ENCODE data around the gene CEP164. TPM values are rescaled to one million over a fixed set of nuclear protein-coding genes. Genes with fewer than 3 reads are reported as not detected.

CEP164 gene
- total RNA-seq, 1 donor from 2014 or later, result 21.6 TPM

GRCh38 chr11:117303646-117304315, 23.9 kb upstream of the CEP164 start:
- no peaks in the 10 kb centered on the region for H3K36me3 ChIP-seq
- intact Hi-C loops (cut with DNase I), result no loop called here
- H3K4me3 ChIP-seq, result no peak overlapping the region
- no peak overlapping the region for H3K27ac ChIP-seq
- H3K27me3 ChIP-seq, result no peaks in the 10 kb centered on the region
- no peak for TF ChIP-seq POLR2AphosphoS5 (IDR thresholded peaks at IDR 0.05; ENCODE audit: insufficient read depth in 1 of 2, low read depth in 1 of 2)
- TF ChIP-seq POLR2A (IDR thresholded peaks at IDR 0.05), result no peak
- TF ChIP-seq CTCF (IDR thresholded peaks at IDR 0.05), result no peak
- DNase-seq (ENCODE audit: extremely low spot score in 2 of 2), result no peak
- H3K4me1 ChIP-seq, result peaks cover 20% of the 10 kb centered on the region
- no peaks in the 10 kb centered on the region for H3K9me3 ChIP-seq

DNA sequence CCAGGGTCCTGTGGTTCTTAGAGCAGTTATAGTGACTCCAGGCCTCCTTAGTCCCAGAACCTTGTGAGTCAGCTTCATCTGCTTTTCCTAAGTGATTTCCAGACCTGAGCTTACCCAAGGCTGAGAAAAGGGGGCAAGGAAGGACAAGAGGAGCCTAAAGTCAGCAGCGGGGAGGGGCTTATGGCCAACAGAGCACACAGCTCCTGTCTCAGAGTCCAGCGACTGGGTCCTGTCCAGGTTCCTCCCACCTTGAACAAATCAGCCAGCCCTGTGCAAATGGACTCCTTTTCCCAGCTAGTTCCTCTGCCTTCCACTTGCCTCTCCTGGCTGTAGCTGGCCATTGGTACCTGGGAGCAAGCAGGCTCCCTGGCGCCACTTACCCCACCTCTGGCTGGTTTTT, 22.5 kb upstream of the CEP164 start:
- H3K9me3 ChIP-seq, result no peaks in the 10 kb centered on the region
- intact Hi-C loops (cut with DNase I), result no loop called here
- H3K27ac ChIP-seq, result no peak overlapping the region
- DNase-seq (ENCODE audit: extremely low spot score in 2 of 2), result no peak
- H3K36me3 ChIP-seq, result no peaks in the 10 kb centered on the region
- no peaks in the 10 kb centered on the region for H3K27me3 ChIP-seq
- H3K4me3 ChIP-seq, result no peak overlapping the region
- H3K4me1 ChIP-seq, result peaks cover 11% of the 10 kb centered on the region
- TF ChIP-seq POLR2AphosphoS5 (IDR thresholded peaks at IDR 0.05; ENCODE audit: insufficient read depth in 1 of 2, low read depth in 1 of 2), result no peak
- TF ChIP-seq POLR2A (IDR thresholded peaks at IDR 0.05), result no peak
- TF ChIP-seq CTCF (IDR thresholded peaks at IDR 0.05), result no peak

- no peak for DNase-seq (ENCODE audit: extremely low spot score in 2 of 2)
- Histone ChIP-seq H3K27ac (no peak overlapping the region), H3K9me3 (no peaks in the 10 kb centered on the region), H3K4me1 (peaks cover 14% of the 10 kb centered on the region), H3K4me3 (no peak overlapping the region), H3K36me3 (no peaks in the 10 kb centered on the region), H3K27me3 (no peaks in the 10 kb centered on the region)
- TF ChIP-seq POLR2A (IDR thresholded peaks at IDR 0.05), result no peak
- no peak for TF ChIP-seq POLR2AphosphoS5 (IDR thresholded peaks at IDR 0.05; ENCODE audit: insufficient read depth in 1 of 2, low read depth in 1 of 2)
- no peak for TF ChIP-seq CTCF (IDR thresholded peaks at IDR 0.05)
- intact Hi-C loops (cut with DNase I), result no loop called here
These were observed 18.3 kb upstream of the CEP164 start for GRCh38 chr11:117309310-117309709.

DNA sequence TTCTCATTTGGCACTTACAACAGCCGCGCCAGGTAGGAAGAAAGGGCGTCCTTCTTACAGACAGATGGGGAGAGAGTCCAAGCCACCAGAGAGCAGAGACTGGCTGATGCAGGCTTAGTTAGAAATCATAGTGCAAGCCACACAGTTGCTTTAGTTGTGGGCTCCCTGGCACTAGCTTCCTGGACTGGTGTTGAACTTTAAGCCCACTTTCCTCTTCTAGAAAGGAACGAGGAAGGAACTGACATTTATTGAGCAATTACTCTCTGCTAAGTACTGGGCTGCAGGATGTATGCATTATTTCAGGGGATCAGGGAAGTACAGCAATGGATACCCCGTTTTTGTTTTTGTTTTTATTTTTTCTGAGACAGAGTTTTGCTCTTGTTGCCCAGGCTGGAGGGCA, 14.6 kb upstream of the CEP164 start:
- Histone ChIP-seq H3K4me3 (no peak overlapping the region), H3K9me3 (no peaks in the 10 kb centered on the region), H3K36me3 (no peaks in the 10 kb centered on the region), H3K27me3 (no peaks in the 10 kb centered on the region), H3K4me1 (peaks cover 39% of the 10 kb centered on the region), H3K27ac (no peak overlapping the region)
- intact Hi-C loops (cut with DNase I), result no loop called here
- no peak for DNase-seq (ENCODE audit: extremely low spot score in 2 of 2)
- TF ChIP-seq CTCF (IDR thresholded peaks at IDR 0.05) (no peak), POLR2AphosphoS5 (IDR thresholded peaks at IDR 0.05; ENCODE audit: insufficient read depth in 1 of 2, low read depth in 1 of 2) (no peak), POLR2A (IDR thresholded peaks at IDR 0.05) (no peak)

Measured in vagina (tissue), 2 donors.